Suprapubic skin (tissue), 4 donors: ENCODE data around the gene SEPTIN5. TPM values are rescaled to one million over a fixed set of nuclear protein-coding genes. Genes with fewer than 3 reads are reported as not detected.

Experiments used
- DNase-seq, 2 donors: peaks; one replicate each; pipeline ENCODE4 v3.0.0-alpha.2; 2019; ENCODE audit warnings: low spot score in 2 of 2
- H3K27ac ChIP-seq: fragments of 200-600 bp; sonication (generic); one replicate; pipeline ENCODE4 v1.5.1; 2019
- H3K27me3 ChIP-seq: fragments of 200-600 bp; sonication (generic); one replicate; pipeline ENCODE4 v1.5.1; 2019
- H3K36me3 ChIP-seq: fragments of 200-600 bp; sonication (generic); one replicate; pipeline ENCODE4 v1.5.1; 2019
- H3K4me1 ChIP-seq: fragments of 200-600 bp; sonication (generic); one replicate; pipeline ENCODE4 v1.5.1; 2019
- H3K4me3 ChIP-seq: fragments of 200-600 bp; sonication (generic); one replicate; pipeline ENCODE4 v1.5.1; 2019; ENCODE audit warnings: mild to moderate bottlenecking
- H3K9me3 ChIP-seq: fragments of 200-600 bp; sonication (generic); one replicate; pipeline ENCODE4 v1.5.1; 2019
- CTCF ChIP-seq, 2 donors: fragments of 200-600 bp in 1 of 2; fragments of 450-650 bp in 1 of 2; sonication (generic) in 1 of 2; IDR thresholded peaks; one replicate each; pipeline ENCODE4 v1.5.1; 2016 to 2019; ENCODE audit warnings: antibody characterized with exemption in 2 of 2, mild to moderate bottlenecking in 1 of 2, moderate library complexity in 1 of 2
- EP300 ChIP-seq: sonication (generic); formaldehyde crosslinking; IDR thresholded peaks from one replicate; pipeline ENCODE4 v1.6.1; 2017; ENCODE audit warnings: antibody characterized with exemption
- POLR2A ChIP-seq, 2 donors: fragments of 450-650 bp; IDR thresholded peaks; one replicate each; pipeline ENCODE4 v1.6.1; 2017; ENCODE audit warnings: antibody characterized with exemption in 2 of 2, mild to moderate bottlenecking in 2 of 2, moderate library complexity in 2 of 2
- POLR2AphosphoS5 ChIP-seq, 3 donors: sonication (generic); formaldehyde crosslinking; IDR thresholded peaks; one replicate each; pipeline ENCODE4 v1.6.1; 2017; ENCODE audit warnings: antibody characterized with exemption in 3 of 3
- WGBS: methylation state at CpG from one replicate; pipeline ENCODE4 v1.1.5; 2018; 5-methylcytosine and 5-hydroxymethylcytosine counted together
- total RNA-seq, 4 donors: library from RNA; depleted of rRNA; stranded (reverse); fragments of >200 nt; gene quantifications; one replicate each; pipeline ENCODE4 v1.1.0, GENCODE V29; 2016

The SEPTIN5 gene
- total RNA-seq, 4 donors from 2014 or later = 89.0 to 147 (median 129) TPM

- H3K4me1 ChIP-seq = no peaks in the 10 kb centered on the region
- H3K27ac ChIP-seq = no peak overlapping the region
- WGBS = 83% methylated on average over 11 of the region's 15 CpGs
- no peaks in the 10 kb centered on the region for H3K36me3 ChIP-seq
- H3K9me3 ChIP-seq = no peaks in the 10 kb centered on the region
- no peak overlapping the region for H3K4me3 ChIP-seq
- peaks cover 24% of the 10 kb centered on the region for H3K27me3 ChIP-seq
- DNase-seq = no peak
- no peak for TF ChIP-seq POLR2A (IDR thresholded peaks at IDR 0.05)
- TF ChIP-seq CTCF (IDR thresholded peaks at IDR 0.05) = no peak
- no peak for TF ChIP-seq EP300
- TF ChIP-seq POLR2AphosphoS5 (IDR thresholded peaks at IDR 0.05) = no peak
These were observed 34.8 kb downstream of the SEPTIN5 start for GRCh38 chr22:19748991-19749664.

GRCh38 chr22:19749876-19750275 is 35.6 kb downstream of the SEPTIN5 start:
- H3K27me3 ChIP-seq = peaks cover 31% of the 10 kb centered on the region
- H3K9me3 ChIP-seq = no peaks in the 10 kb centered on the region
- H3K36me3 ChIP-seq = no peaks in the 10 kb centered on the region
- WGBS = no CpG with 5 or more reads among the region's 12 CpGs
- TF ChIP-seq EP300 (no peak), CTCF (IDR thresholded peaks at IDR 0.05) (no peak), POLR2AphosphoS5 (IDR thresholded peaks at IDR 0.05) (no peak), POLR2A (IDR thresholded peaks at IDR 0.05) (no peak)
- DNase-seq = no peak
- peaks cover 3% of the 10 kb centered on the region for H3K4me1 ChIP-seq
- H3K4me3 ChIP-seq = no peak overlapping the region
- H3K27ac ChIP-seq = no peak overlapping the region

GRCh38 chr22:19750507-19751490 is 36.5 kb downstream of the SEPTIN5 start:
- WGBS = 74% methylated on average over 26 of the region's 27 CpGs
- Histone ChIP-seq H3K4me1 (peaks cover 12% of the 10 kb centered on the region), H3K4me3 (no peak overlapping the region), H3K9me3 (no peaks in the 10 kb centered on the region), H3K27ac (no peak overlapping the region), H3K27me3 (peaks cover 40% of the 10 kb centered on the region), H3K36me3 (no peaks in the 10 kb centered on the region)
- TF ChIP-seq POLR2AphosphoS5 (IDR thresholded peaks at IDR 0.05) (no peak), EP300 (no peak), POLR2A (IDR thresholded peaks at IDR 0.05) (no peak), CTCF (IDR thresholded peaks at IDR 0.05) (no peak)
- DNase-seq = no peak

DNA sequence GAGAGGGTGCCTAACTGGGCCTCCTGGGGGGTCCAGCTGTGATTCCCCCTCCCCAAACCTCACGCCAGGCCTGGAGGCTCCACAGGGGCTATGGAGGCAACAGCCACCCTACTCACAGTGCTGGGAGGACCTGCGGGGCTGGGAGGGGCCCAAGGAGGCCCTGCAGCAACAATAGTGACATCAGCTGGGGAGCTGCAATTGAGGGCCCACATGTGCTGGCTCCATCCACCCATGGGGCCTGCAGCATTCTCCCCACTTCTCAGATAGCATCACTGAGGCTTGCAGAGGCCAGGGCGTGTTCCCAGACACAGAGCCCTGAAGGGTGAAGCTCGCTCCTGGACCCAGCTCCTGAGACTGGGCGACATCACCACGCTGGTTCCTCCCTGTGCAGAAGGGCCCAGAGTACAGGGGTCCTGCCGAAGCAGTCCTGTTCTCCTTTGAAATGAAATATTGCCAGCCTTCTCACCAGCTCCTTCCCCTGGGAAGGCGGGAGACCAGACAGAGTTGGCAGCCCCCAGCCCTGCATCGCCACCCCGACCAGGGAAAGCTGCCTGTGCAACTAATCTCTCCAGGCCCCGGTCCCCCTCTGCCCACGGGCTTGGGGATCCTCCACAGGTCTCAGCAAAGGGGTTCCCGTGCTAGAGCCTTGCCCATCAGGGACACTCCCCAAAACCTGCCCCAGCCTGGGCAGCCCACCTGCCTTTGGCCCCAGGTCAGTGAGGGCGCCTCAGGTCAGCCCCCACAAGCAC is 37.4 kb downstream of the SEPTIN5 start:
- no peak for DNase-seq
- TF ChIP-seq POLR2AphosphoS5 (IDR thresholded peaks at IDR 0.05) (no peak), EP300 (no peak), POLR2A (IDR thresholded peaks at IDR 0.05) (no peak), CTCF (IDR thresholded peaks at IDR 0.05) (no peak)
- 93% methylated on average over 6 of the region's 14 CpGs for WGBS
- Histone ChIP-seq H3K4me3 (no peak overlapping the region), H3K27ac (no peak overlapping the region), H3K9me3 (no peaks in the 10 kb centered on the region), H3K36me3 (no peaks in the 10 kb centered on the region), H3K4me1 (peaks cover 21% of the 10 kb centered on the region), H3K27me3 (peaks cover 49% of the 10 kb centered on the region)
